ENCODE results near the gene MPIG6B. TPM values are rescaled to one million over a fixed set of nuclear protein-coding genes. Genes with fewer than 3 reads are reported as not detected.

Gene MPIG6B
- polyA plus RNA-seq, 1 donor (not counting 4 experiments of a cell fraction or from before 2014, with no cell fraction given), result 0.10 TPM

DNA sequence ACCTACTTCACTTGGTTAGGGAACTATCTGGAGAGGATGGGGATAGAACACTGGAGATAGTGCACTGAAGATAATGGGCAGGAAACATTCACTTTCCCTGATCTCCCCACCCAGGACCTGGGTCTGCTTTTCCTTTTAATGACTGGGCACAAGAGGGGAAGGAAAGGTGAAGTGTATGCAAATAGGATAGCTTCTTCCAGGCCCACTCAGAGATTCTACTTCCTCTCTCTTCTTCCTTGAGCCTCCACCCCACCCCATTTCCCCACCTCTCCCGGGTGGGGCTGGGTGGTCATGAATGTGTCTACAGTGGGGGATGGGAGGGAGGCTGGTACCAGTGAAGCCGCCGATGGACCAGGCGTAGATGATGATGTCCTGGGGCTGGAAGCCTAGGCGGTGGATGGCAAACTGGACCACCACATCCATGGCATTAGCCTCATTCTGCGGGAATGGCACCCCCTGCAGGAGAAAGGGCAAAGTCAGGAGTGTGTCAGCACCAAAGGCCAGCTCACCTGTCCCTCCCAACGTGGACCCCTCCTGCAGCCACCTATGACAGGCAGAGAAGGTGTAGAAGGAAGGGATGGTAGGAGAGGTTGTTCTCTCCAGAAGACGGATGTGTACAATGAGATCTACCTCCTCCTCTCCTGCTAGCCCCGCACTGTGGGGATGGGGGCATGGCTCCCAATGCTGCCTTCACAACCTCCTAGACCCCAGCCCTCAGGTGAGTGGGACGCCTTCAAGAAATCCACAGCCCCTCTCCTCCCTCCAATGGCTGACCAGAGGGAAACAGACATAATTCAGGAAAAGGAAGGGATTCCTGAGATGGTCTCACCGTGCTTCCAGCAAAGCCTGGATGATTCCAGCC is 33.7 kb upstream of the MPIG6B start:
- no peak for DNase-seq (ENCODE audit: low read depth, low spot score)
- no peaks in the 10 kb centered on the region for H3K4me1 ChIP-seq (ENCODE audit: control insufficient read depth, extremely low read depth, insufficient read depth, low read length)
- no peak overlapping the region for H3K4me2 ChIP-seq (ENCODE audit: control insufficient read depth, extremely low read depth, insufficient read depth, low read depth, low read length)
- TF ChIP-seq, protein P1, sequence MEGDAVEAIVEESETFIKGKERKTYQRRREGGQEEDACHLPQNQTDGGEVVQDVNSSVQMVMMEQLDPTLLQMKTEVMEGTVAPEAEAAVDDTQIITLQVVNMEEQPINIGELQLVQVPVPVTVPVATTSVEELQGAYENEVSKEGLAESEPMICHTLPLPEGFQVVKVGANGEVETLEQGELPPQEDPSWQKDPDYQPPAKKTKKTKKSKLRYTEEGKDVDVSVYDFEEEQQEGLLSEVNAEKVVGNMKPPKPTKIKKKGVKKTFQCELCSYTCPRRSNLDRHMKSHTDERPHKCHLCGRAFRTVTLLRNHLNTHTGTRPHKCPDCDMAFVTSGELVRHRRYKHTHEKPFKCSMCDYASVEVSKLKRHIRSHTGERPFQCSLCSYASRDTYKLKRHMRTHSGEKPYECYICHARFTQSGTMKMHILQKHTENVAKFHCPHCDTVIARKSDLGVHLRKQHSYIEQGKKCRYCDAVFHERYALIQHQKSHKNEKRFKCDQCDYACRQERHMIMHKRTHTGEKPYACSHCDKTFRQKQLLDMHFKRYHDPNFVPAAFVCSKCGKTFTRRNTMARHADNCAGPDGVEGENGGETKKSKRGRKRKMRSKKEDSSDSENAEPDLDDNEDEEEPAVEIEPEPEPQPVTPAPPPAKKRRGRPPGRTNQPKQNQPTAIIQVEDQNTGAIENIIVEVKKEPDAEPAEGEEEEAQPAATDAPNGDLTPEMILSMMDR (optimal IDR thresholded peaks at IDR 0.05 in 1 of 3, IDR thresholded peaks at IDR 0.05 in 1 of 3, conservative IDR thresholded peaks at IDR 0.05 in 1 of 3; ENCODE audit: extremely low read depth in 1 of 3, insufficient read depth in 2 of 3, low read length in 3 of 3), result peak in 2 of 3 experiments; percentile 48 to 71
- TF ChIP-seq EZH2 (IDR thresholded peaks at IDR 0.05; ENCODE audit: low read length), result no peak
- dilution Hi-C loops (cut with MboI; ENCODE audit: extremely low pct_ligation_motif_present, low sequenced_read_pairs), result no loop called here
- H3K9ac ChIP-seq (ENCODE audit: control insufficient read depth, extremely low read depth, insufficient read depth, low read length), result no peak overlapping the region
- no peaks in the 10 kb centered on the region for H3K9me3 ChIP-seq (ENCODE audit: control insufficient read depth, low read depth, low read length)
- no peaks in the 10 kb centered on the region for H3K9me1 ChIP-seq (ENCODE audit: control insufficient read depth, extremely low read depth, insufficient read depth, low read length)
- H3K36me3 ChIP-seq (ENCODE audit: control insufficient read depth in 2 of 2, extremely low read depth in 1 of 2, insufficient read depth in 2 of 2, low read length in 2 of 2), result peaks cover 17 to 47% of the 10 kb centered on the region in 2 experiments
- no peak overlapping the region for H3K4me3 ChIP-seq (ENCODE audit: control insufficient read depth in 2 of 3, extremely low read depth in 1 of 3, insufficient read depth in 2 of 3, low read depth in 1 of 3, low read length in 3 of 3)
- no peaks in the 10 kb centered on the region for H3K79me2 ChIP-seq (ENCODE audit: control insufficient read depth, insufficient read depth, low read length)
- H4K20me1 ChIP-seq (ENCODE audit: control insufficient read depth, extremely low read depth, insufficient read depth, low read length), result no peaks in the 10 kb centered on the region
- FAIRE-seq, result no peak
- H3K27me3 ChIP-seq (ENCODE audit: control insufficient read depth, extremely low read depth, insufficient read depth, low read length), result no peaks in the 10 kb centered on the region
- H3K27ac ChIP-seq (ENCODE audit: control insufficient read depth, insufficient read depth, low read length), result no peak overlapping the region
- no peak overlapping the region for H2AFZ ChIP-seq (ENCODE audit: control insufficient read depth, low read length)

DNA sequence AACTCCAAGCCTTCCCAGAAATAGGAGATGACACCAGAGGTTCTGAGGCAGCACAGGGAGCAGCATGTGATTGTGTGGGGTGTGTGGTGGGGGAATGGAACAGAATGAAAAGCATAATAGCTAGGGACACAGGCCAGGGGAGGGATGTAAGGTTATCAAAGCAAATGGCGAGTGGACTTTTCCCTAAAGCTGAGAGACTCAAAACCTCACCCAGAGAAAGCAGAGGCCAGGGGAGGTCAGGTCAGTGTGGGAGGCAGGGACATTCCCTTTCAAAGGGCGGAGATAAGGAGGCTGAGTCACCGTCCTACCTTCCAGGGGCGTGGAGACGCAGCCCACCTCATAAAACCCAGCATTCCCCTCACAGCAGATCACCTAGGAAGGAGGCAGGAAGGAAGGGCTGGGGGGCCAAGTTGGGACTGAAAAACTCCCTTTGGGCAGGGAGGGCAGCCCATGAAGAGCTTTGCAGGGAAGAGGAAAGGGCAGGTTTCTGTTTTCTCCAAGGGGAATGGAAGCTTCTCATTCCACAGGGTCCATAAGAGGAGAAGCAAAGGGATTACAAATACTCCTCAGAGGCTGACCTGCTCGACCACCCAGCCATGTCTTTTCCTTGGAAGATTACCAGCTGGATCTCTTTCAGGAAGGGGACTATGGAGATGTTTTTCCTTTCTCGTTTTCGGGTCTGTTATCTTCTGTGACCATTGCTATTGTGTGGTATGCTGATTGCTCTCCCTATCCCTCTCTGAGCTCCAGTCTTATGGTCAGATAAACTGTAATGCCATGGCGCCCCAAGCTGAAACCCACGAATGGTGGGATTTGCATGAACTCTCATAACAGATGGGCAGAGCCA is 32.7 kb upstream of the MPIG6B start:
- Histone ChIP-seq H3K4me1 (ENCODE audit: control insufficient read depth, extremely low read depth, insufficient read depth, low read length) (no peaks in the 10 kb centered on the region), H3K27me3 (ENCODE audit: control insufficient read depth, extremely low read depth, insufficient read depth, low read length) (no peaks in the 10 kb centered on the region), H2AFZ (ENCODE audit: control insufficient read depth, low read length) (no peak overlapping the region), H3K9me3 (ENCODE audit: control insufficient read depth, low read depth, low read length) (no peaks in the 10 kb centered on the region), H3K4me3 (ENCODE audit: control insufficient read depth in 2 of 3, extremely low read depth in 1 of 3, insufficient read depth in 2 of 3, low read depth in 1 of 3, low read length in 3 of 3) (no peak overlapping the region), H3K79me2 (ENCODE audit: control insufficient read depth, insufficient read depth, low read length) (no peaks in the 10 kb centered on the region), H3K9ac (ENCODE audit: control insufficient read depth, extremely low read depth, insufficient read depth, low read length) (no peak overlapping the region), H3K36me3 (ENCODE audit: control insufficient read depth in 2 of 2, extremely low read depth in 1 of 2, insufficient read depth in 2 of 2, low read length in 2 of 2) (peaks cover 22 to 46% of the 10 kb centered on the region in 2 experiments), H3K4me2 (ENCODE audit: control insufficient read depth, extremely low read depth, insufficient read depth, low read depth, low read length) (no peak overlapping the region), H3K27ac (ENCODE audit: control insufficient read depth, insufficient read depth, low read length) (no peak overlapping the region), H3K9me1 (ENCODE audit: control insufficient read depth, extremely low read depth, insufficient read depth, low read length) (no peaks in the 10 kb centered on the region), H4K20me1 (ENCODE audit: control insufficient read depth, extremely low read depth, insufficient read depth, low read length) (no peaks in the 10 kb centered on the region)
- dilution Hi-C loops (cut with MboI; ENCODE audit: extremely low pct_ligation_motif_present, low sequenced_read_pairs), result no loop called here
- FAIRE-seq (no peak), DNase-seq (ENCODE audit: low read depth, low spot score) (no peak)
- no peak for TF ChIP-seq EZH2 (IDR thresholded peaks at IDR 0.05; ENCODE audit: low read length)
- TF ChIP-seq, protein P1 (optimal IDR thresholded peaks at IDR 0.05 in 1 of 3, IDR thresholded peaks at IDR 0.05 in 1 of 3, conservative IDR thresholded peaks at IDR 0.05 in 1 of 3; ENCODE audit: extremely low read depth in 1 of 3, insufficient read depth in 2 of 3, low read length in 3 of 3), result no peak

Data from keratinocyte (primary cell).